B cell (primary cell): Measurements from ENCODE around the gene MPC2. TPM values are rescaled to one million over a fixed set of nuclear protein-coding genes. Genes with fewer than 3 reads are reported as not detected.

Source experiments
- ATAC-seq: fragments of 200-7000 bp; cut with Tn5 transposase; one replicate; pipeline ENCODE4 v1.10.0; 2021; ENCODE audit warnings: low read depth, mild to moderate bottlenecking, moderate number of reproducible peaks, moderate library complexity
- CTCF ChIA-PET: fragments of 350-600 bp; sonication (Branson Sonifier 250); formaldehyde crosslinking; loops from one replicate; lab custom pipeline; 2021; ENCODE audit warnings: antibody characterized with exemption, inconsistent platforms; lab: Charles Lee
- POLR2A ChIA-PET: fragments of 350-600 bp; sonication (Branson Sonifier 250); formaldehyde crosslinking; loops from one replicate; lab custom pipeline; 2021; ENCODE audit warnings: antibody characterized with exemption; lab: Charles Lee
- DNase-seq: peaks from one replicate; pipeline ENCODE4 v3.0.0; 2013
- H2AFZ ChIP-seq: 2 replicates; pipeline ENCODE4 v1.6.1; 2012; ENCODE audit warnings: mild to moderate bottlenecking, low read depth, low read length; ENCODE audit not compliant: insufficient read depth, poor library complexity, severe bottlenecking
- H3K27ac ChIP-seq, 2 donors: 1 replicate in 1 of 2; 2 replicates in 1 of 2; pipeline ENCODE4 v1.5.1; 2012 to 2013; ENCODE audit warnings: low read length in 2 of 2, mild to moderate bottlenecking in 2 of 2, moderate library complexity in 1 of 2
- H3K27me3 ChIP-seq, 4 experiments: fragments of 200-600 bp in 1 of 4; sonication (generic) in 1 of 4; replicated peaks in 1 of 4; 1 replicate in 2 of 4; 2 replicates in 2 of 4; pipeline versions ENCODE4 v1.6.1 to v1.7.0; 2013 to 2016; ENCODE audit warnings: low read length in 3 of 4, mild to moderate bottlenecking in 2 of 4, mixed read lengths in 1 of 4, moderate library complexity in 1 of 4; ENCODE audit not compliant: insufficient read depth in 4 of 4, control insufficient read depth in 3 of 4; ENCODE audit errors: control extremely low read depth in 1 of 4
- H3K36me3 ChIP-seq, 2 experiments: replicated peaks in 1 of 2; 1 replicate in 1 of 2; 2 replicates in 1 of 2; pipeline versions ENCODE4 v1.6.1 to v1.7.1; 2013; ENCODE audit warnings: low read length in 1 of 2; ENCODE audit not compliant: insufficient read depth in 2 of 2, control insufficient read depth in 1 of 2; ENCODE audit errors: control extremely low read depth in 1 of 2, extremely low read depth in 1 of 2
- H3K4me1 ChIP-seq, 2 donors: fragments of 200-600 bp in 1 of 2; sonication (generic) in 1 of 2; 1 replicate in 1 of 2; 2 replicates in 1 of 2; pipeline versions ENCODE4 v1.5.1 to v1.6.1; 2013 to 2017; ENCODE audit warnings: low read length in 2 of 2; ENCODE audit not compliant: control insufficient read depth in 2 of 2, insufficient read depth in 2 of 2
- H3K4me2 ChIP-seq: replicated peaks from 2 replicates; pipeline ENCODE3; 2012; ENCODE audit warnings: mild to moderate bottlenecking, low read depth, low read length; ENCODE audit not compliant: poor library complexity, severe bottlenecking
- H3K4me3 ChIP-seq, 5 experiments: fragments of 200-600 bp in 1 of 5; sonication (generic) in 1 of 5; 1 replicate in 3 of 5; 2 replicates in 2 of 5; pipeline versions ENCODE4 v1.5.1 to v1.7.0; 2011 to 2016; ENCODE audit warnings: low read length in 4 of 5, mild to moderate bottlenecking in 4 of 5, low read depth in 2 of 5, control low read depth in 1 of 5, moderate library complexity in 1 of 5; ENCODE audit not compliant: insufficient read depth in 1 of 5; ENCODE audit errors: control extremely low read depth in 1 of 5, extremely low read depth in 1 of 5
- H3K79me2 ChIP-seq: fragments of 200-600 bp; sonication (generic); one replicate; pipeline ENCODE4 v1.6.0; 2016; ENCODE audit warnings: low read length; ENCODE audit not compliant: control insufficient read depth, insufficient read depth
- H3K9ac ChIP-seq: fragments of 200-600 bp; sonication (generic); 2 replicates; pipeline ENCODE4 v1.6.1; 2017; ENCODE audit warnings: mild to moderate bottlenecking, low read length, moderate library complexity
- H3K9me3 ChIP-seq, 3 donors: one replicate each; pipeline versions ENCODE4 v1.6.1 to v1.7.1; 2013; ENCODE audit warnings: low read length in 2 of 3; ENCODE audit not compliant: control insufficient read depth in 2 of 3, insufficient read depth in 1 of 3; ENCODE audit errors: control extremely low read depth in 1 of 3
- H4K20me1 ChIP-seq: 2 replicates; pipeline ENCODE4 v1.6.0; 2012; ENCODE audit warnings: mild to moderate bottlenecking, low read length; ENCODE audit not compliant: insufficient read depth, control insufficient read depth, poor library complexity, severe bottlenecking
- H3K27ac Mint-ChIP-seq: one replicate; pipeline ENCODE4 v1.8.0; 2021; ENCODE audit warnings: mixed read lengths
- H3K27me3 Mint-ChIP-seq: one replicate; pipeline ENCODE4 v1.8.0; 2021; ENCODE audit warnings: mixed read lengths
- H3K4me1 Mint-ChIP-seq: one replicate; pipeline ENCODE4 v1.8.0; 2021; ENCODE audit warnings: mixed read lengths
- H3K4me3 Mint-ChIP-seq: one replicate; pipeline ENCODE4 v1.8.0; 2021; ENCODE audit warnings: mixed read lengths
- H3K9me3 Mint-ChIP-seq: one replicate; pipeline ENCODE4 v1.8.0; 2022; ENCODE audit warnings: mixed read lengths; ENCODE audit not compliant: insufficient read depth
- CTCF ChIP-seq: fragments of 200-600 bp; IDR thresholded peaks from one replicate; pipeline ENCODE4 v1.8.0; 2022; ENCODE audit warnings: antibody characterized with exemption, mild to moderate bottlenecking
- EZH2 ChIP-seq: IDR thresholded peaks from 2 replicates; pipeline ENCODE4 v1.6.1; 2012; ENCODE audit warnings: borderline replicate concordance, low read depth, mild to moderate bottlenecking, moderate library complexity, low read length; ENCODE audit not compliant: insufficient read depth, poor library complexity, severe bottlenecking
- WGBS: methylation state at CpG from one replicate; pipeline ENCODE4 v1.1.5; 2013; ENCODE audit warnings: missing lambda C conversion rate; ENCODE audit not compliant: insufficient coverage; 5-methylcytosine and 5-hydroxymethylcytosine counted together
- intact Hi-C: fragments of 100-400 bp; cut with micrococcal nuclease; formaldehyde crosslinking; loops from one replicate; pipeline ENCODE4 v1.10.0; 2022
- polyA plus RNA-seq: library from polyadenylated mRNA; depleted of rRNA; stranded (reverse); fragments of >200 nt; gene quantifications from 2 replicates; pipeline ENCODE4 v1.2.3, GENCODE V29; 2012
- total RNA-seq, 2 donors: library from RNA; stranded (reverse); fragments of 120-200 nt in 1 of 2; gene quantifications; 1 replicate in 1 of 2; 2 replicates in 1 of 2; pipeline versions ENCODE4 v1.2.3 to v1.2.4, GENCODE V29; 2013 to 2022

MPC2 gene
- total and polyA plus RNA-seq, 2 donors (not counting 1 experiment from before 2014, with no cell fraction given) = 16.4 to 17.5 TPM

- DNase-seq = no peak
- Mint-ChIP-seq H3K9me3 (no peaks in the 10 kb centered on the region), H3K4me1 (no peaks in the 10 kb centered on the region), H3K27me3 (peaks cover 5% of the 10 kb centered on the region), H3K27ac (no peak overlapping the region), H3K4me3 (no peak overlapping the region)
- no peak overlapping the region for H3K27ac ChIP-seq
- H3K79me2 ChIP-seq = no peaks in the 10 kb centered on the region
- H2AFZ ChIP-seq = no peak overlapping the region
- intact Hi-C loops = no loop called here
- no peaks in the 10 kb centered on the region for H3K4me1 ChIP-seq
- TF ChIP-seq EZH2 (no peak), CTCF (no peak)
- ATAC-seq = no peak
- H3K27me3 ChIP-seq = no peaks in the 10 kb centered on the region
- ChIA-PET CTCF (no interaction called here), POLR2A (no interaction called here)
- no peaks in the 10 kb centered on the region for H3K36me3 ChIP-seq
- peaks cover 0 to 2% (median 0%) of the 10 kb centered on the region in 3 donors for H3K9me3 ChIP-seq
- no peak overlapping the region for H3K4me3 ChIP-seq
- no peak overlapping the region for H3K9ac ChIP-seq
- no peak overlapping the region for H3K4me2 ChIP-seq
- H4K20me1 ChIP-seq = no peaks in the 10 kb centered on the region
Measured at GRCh38 chr1:167881069-167881468, 55.8 kb downstream of the MPC2 start.

GRCh38 chr1:167880580-167881021, 56.3 kb downstream of the MPC2 start:
- no peak overlapping the region for H3K27ac Mint-ChIP-seq
- no peak overlapping the region for H3K4me3 Mint-ChIP-seq
- H3K27ac ChIP-seq = no peak overlapping the region
- no peaks in the 10 kb centered on the region for H3K79me2 ChIP-seq
- 100% methylated on average over 1 of the region's 3 CpGs for WGBS
- no peaks in the 10 kb centered on the region for H3K27me3 ChIP-seq
- ATAC-seq (no peak), DNase-seq (no peak)
- H3K9me3 ChIP-seq = peaks cover 0 to 2% (median 0%) of the 10 kb centered on the region in 3 donors
- ChIA-PET CTCF (no interaction called here), POLR2A (no interaction called here)
- no peaks in the 10 kb centered on the region for H4K20me1 ChIP-seq
- H3K4me3 ChIP-seq = no peak overlapping the region
- H3K4me1 Mint-ChIP-seq = no peaks in the 10 kb centered on the region
- no peak overlapping the region for H3K9ac ChIP-seq
- TF ChIP-seq CTCF = no peak
- no peak for TF ChIP-seq EZH2
- peaks cover 5% of the 10 kb centered on the region for H3K27me3 Mint-ChIP-seq
- no peaks in the 10 kb centered on the region for H3K36me3 ChIP-seq
- no peaks in the 10 kb centered on the region for H3K9me3 Mint-ChIP-seq
- no peaks in the 10 kb centered on the region for H3K4me1 ChIP-seq
- no peak overlapping the region for H2AFZ ChIP-seq
- no peak overlapping the region for H3K4me2 ChIP-seq
- intact Hi-C loops = no loop called here
